H1 (cell line): ENCODE measurements around the gene FAM168B. TPM values are rescaled to one million over a fixed set of nuclear protein-coding genes. Genes with fewer than 3 reads are reported as not detected.

Source experiments
- polyA plus RNA-seq, 7 experiments: library from polyadenylated mRNA; depleted of rRNA in 3 of 7; stranded (reverse) in 5 of 7; unstranded in 2 of 7; fragments of >200 nt in 5 of 7; fragments of 200-250 nt in 2 of 7; gene quantifications; 1 replicate in 5 of 7; 2 replicates in 1 of 7; 4 replicates in 1 of 7; pipeline versions ENCODE4 v1.2.1 to v1.2.3, GENCODE V29; 2011 to 2013; ENCODE audit warnings: missing spikeins in 2 of 7, mixed read lengths in 2 of 7
- total RNA-seq: library from RNA; stranded (reverse); fragmentation: NEBNext Ultra II Directional; extraction: Animal tissue kit (Norgen Biotek cat#: 25700); gene quantifications from 2 replicates; pipeline ENCODE4 v1.2.1, GENCODE V29; 2021

The FAM168B gene
- total and polyA plus RNA-seq, 2 of the 8 experiments (the other 6 are each of a cell fraction or from before 2014, with no cell fraction given): 61.9 to 123 TPM

Other genes with a start within 250 kb of the FAM168B start
- 52.8 and 54.8 TPM in 2 replicates for gene PLEKHB2, start 11.9 kb upstream of the FAM168B start, total RNA-seq
- gene PLEKHB2, start 11.9 kb upstream of the FAM168B start, polyA plus RNA-seq (2011; rRNA removed): 42.4 and 44.0 TPM in 2 replicates
- gene POTEE, start 116.1 kb upstream of the FAM168B start, total RNA-seq: 0.30 and 0.34 TPM in 2 replicates
- gene POTEE, start 116.1 kb upstream of the FAM168B start, polyA plus RNA-seq (2011; rRNA removed): 0.41 and 0.44 TPM in 2 replicates